Thoracic aorta (tissue), 2 donors: ENCODE results near the gene KLHL13. TPM values are rescaled to one million over a fixed set of nuclear protein-coding genes. Genes with fewer than 3 reads are reported as not detected.

Experiments
- ATAC-seq: fragments of 150-250 bp; one replicate; pipeline ENCODE4 v1.8.0; 2017; ENCODE audit warnings: low read depth; ENCODE audit not compliant: insufficient number of reproducible peaks, low FRiP score
- DNase-seq: peaks from one replicate; pipeline ENCODE4 v3.0.0-alpha.2; 2020; ENCODE audit warnings: low spot score
- H3K27ac ChIP-seq, 2 donors: fragments of 200-600 bp; sonication (generic); 1 replicate in 1 of 2; 2 replicates in 1 of 2; pipeline ENCODE4 v1.5.1; 2016; ENCODE audit warnings: mild to moderate bottlenecking in 2 of 2, moderate library complexity in 2 of 2
- H3K27me3 ChIP-seq: fragments of 200-600 bp; sonication (generic); replicated peaks from 2 replicates; pipeline ENCODE4 v1.6.0; 2016; ENCODE audit warnings: mild to moderate bottlenecking; ENCODE audit not compliant: insufficient read depth
- H3K36me3 ChIP-seq: fragments of 200-600 bp; sonication (generic); one replicate; pipeline ENCODE4 v1.5.1; 2016
- H3K4me1 ChIP-seq, 2 donors: fragments of 200-600 bp; sonication (generic); 1 replicate in 1 of 2; 2 replicates in 1 of 2; pipeline versions ENCODE4 v1.5.1 to v1.6.0; 2016; ENCODE audit warnings: low read depth in 2 of 2, mild to moderate bottlenecking in 1 of 2; ENCODE audit not compliant: control insufficient read depth in 1 of 2
- H3K4me3 ChIP-seq: fragments of 200-600 bp; sonication (generic); 2 replicates; pipeline ENCODE4 v1.5.1; 2016; ENCODE audit warnings: mild to moderate bottlenecking
- H3K9me3 ChIP-seq: fragments of 200-600 bp; sonication (generic); 2 replicates; pipeline ENCODE4 v1.5.1; 2016
- total RNA-seq, 2 donors: library from RNA; depleted of rRNA; stranded (reverse); fragments of >200 nt; gene quantifications; one replicate each; pipeline versions ENCODE4 v1.1.0 to v1.2.3, GENCODE V29; 2016
- TF ChIP-seq, protein P1 (sequence below): fragments of 200-600 bp; sonication (generic); IDR thresholded peaks from one replicate; pipeline ENCODE4 v1.5.1; 2019; ENCODE audit warnings: antibody characterized with exemption

KLHL13 gene
- total RNA-seq, 2 donors from 2014 or later, result 1.4 to 9.7 TPM

GRCh38 chrX:117985241-117985640 lies 131.4 kb downstream of the KLHL13 start:
- DNase-seq (no peak), ATAC-seq (no peak)
- Histone ChIP-seq H3K9me3 (no peaks in the 10 kb centered on the region), H3K27ac (no peak overlapping the region), H3K36me3 (no peaks in the 10 kb centered on the region), H3K4me3 (no peak overlapping the region), H3K4me1 (no peaks in the 10 kb centered on the region), H3K27me3 (no peaks in the 10 kb centered on the region)
- TF ChIP-seq, protein P1, sequence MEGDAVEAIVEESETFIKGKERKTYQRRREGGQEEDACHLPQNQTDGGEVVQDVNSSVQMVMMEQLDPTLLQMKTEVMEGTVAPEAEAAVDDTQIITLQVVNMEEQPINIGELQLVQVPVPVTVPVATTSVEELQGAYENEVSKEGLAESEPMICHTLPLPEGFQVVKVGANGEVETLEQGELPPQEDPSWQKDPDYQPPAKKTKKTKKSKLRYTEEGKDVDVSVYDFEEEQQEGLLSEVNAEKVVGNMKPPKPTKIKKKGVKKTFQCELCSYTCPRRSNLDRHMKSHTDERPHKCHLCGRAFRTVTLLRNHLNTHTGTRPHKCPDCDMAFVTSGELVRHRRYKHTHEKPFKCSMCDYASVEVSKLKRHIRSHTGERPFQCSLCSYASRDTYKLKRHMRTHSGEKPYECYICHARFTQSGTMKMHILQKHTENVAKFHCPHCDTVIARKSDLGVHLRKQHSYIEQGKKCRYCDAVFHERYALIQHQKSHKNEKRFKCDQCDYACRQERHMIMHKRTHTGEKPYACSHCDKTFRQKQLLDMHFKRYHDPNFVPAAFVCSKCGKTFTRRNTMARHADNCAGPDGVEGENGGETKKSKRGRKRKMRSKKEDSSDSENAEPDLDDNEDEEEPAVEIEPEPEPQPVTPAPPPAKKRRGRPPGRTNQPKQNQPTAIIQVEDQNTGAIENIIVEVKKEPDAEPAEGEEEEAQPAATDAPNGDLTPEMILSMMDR, result no peak

DNA sequence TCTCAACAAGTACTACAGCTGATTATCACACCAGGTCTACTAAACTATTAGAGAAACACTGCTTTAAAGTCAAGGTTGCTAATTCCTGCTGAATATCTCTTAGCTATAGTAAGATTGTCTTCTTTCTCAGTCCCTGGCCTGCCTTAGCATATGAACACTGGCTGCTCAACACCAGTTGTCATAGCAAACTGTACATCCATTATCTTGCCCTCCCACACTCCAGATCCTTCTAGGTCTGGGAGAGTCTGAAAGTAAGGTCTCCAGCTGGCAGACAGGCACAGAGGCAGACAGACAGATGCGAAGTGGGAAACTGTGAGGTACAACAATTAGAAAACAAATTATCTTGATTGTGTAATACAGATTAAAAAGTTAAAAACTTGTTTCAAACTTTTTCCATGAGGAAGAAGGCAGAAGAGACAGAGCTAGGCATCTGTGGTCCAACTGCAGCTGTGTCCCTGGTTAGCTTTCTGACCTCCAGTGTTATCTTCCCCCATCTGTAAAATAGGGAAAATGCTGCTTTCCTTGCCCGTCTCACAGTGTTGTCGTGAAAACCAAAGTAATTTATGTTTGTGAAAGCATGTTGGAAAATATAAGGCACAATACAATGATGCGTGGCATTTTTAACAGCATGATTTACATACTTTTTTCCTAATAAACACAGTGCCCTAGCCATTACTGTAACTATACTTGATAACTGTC lies 133.8 kb downstream of the KLHL13 start:
- no peak for ATAC-seq
- Histone ChIP-seq H3K36me3 (no peaks in the 10 kb centered on the region), H3K27ac (no peak overlapping the region), H3K9me3 (no peaks in the 10 kb centered on the region), H3K4me1 (no peaks in the 10 kb centered on the region), H3K4me3 (no peak overlapping the region), H3K27me3 (no peaks in the 10 kb centered on the region)
- DNase-seq, result no peak
- TF ChIP-seq, protein P1, result no peak

- H3K4me1 ChIP-seq, result no peaks in the 10 kb centered on the region
- H3K27me3 ChIP-seq, result no peaks in the 10 kb centered on the region
- DNase-seq (no peak), ATAC-seq (no peak)
- H3K9me3 ChIP-seq, result no peaks in the 10 kb centered on the region
- no peaks in the 10 kb centered on the region for H3K36me3 ChIP-seq
- no peak overlapping the region for H3K4me3 ChIP-seq
- no peak overlapping the region for H3K27ac ChIP-seq
- TF ChIP-seq, protein P1, result no peak
These were observed 138.2 kb downstream of the KLHL13 start for GRCh38 chrX:117978402-117978801.

DNA sequence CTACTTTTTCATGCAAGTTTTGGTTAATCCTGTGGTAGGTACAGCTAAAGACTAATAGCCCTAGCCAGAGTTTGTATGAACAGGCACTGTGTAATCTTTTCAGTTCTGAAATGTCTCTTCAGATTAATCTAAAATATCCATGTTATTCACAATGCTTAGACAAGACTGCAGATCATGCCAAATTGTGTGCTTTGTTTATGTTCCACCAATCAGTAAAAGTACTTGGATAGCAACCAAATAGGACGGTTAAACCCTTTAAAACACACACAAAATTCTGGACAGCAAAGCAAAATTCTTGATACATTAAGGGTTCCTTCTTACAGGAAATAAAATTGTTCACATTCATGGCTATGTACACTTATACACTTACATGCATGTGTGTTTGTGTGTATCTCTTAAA lies 139.1 kb downstream of the KLHL13 start:
- DNase-seq (no peak), ATAC-seq (no peak)
- H3K9me3 ChIP-seq, result no peaks in the 10 kb centered on the region
- no peaks in the 10 kb centered on the region for H3K36me3 ChIP-seq
- H3K4me1 ChIP-seq, result peaks cover 0 to 1% of the 10 kb centered on the region in 2 donors
- no peak overlapping the region for H3K4me3 ChIP-seq
- no peak overlapping the region for H3K27ac ChIP-seq
- H3K27me3 ChIP-seq, result no peaks in the 10 kb centered on the region
- TF ChIP-seq, protein P1, result no peak

DNA sequence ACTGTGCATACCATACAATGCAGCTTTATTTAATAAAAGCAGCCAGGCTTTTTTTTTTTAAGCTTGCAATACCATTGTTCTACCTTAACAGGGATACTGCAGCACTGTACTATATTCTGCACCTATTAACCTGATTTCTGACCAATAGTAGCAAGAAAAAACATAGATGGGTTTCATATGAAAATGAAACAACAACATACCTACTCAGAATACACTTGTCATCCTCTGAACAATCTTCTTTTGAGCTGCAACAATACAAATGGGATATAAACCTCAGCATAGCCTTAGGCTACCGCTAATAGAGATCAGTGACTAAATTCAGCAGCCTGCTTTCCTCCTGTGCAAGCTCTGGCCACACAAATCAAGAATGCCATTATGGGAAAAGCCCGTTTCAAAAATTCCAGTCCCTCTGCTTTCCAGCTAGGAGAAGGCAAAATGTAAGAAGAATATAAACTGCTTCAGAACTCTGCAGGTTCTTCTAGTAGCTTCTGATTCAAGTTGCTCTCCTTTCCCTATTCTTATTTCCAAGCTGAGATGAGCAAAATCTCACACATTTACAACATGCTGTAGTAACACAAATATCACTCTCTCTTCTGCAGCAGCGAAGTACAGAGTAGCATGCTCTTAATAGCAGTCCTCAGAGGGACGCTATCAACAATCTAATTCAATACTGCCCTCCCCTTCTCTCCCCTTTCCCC lies 143.4 kb downstream of the KLHL13 start:
- H3K27ac ChIP-seq, result no peak overlapping the region
- no peak for ATAC-seq

More for the DNA sequence above, 143.4 kb downstream of the KLHL13 start:
- TF ChIP-seq, protein P1, result no peak
- peaks cover 0 to 5% of the 10 kb centered on the region in 2 donors for H3K4me1 ChIP-seq
- H3K27me3 ChIP-seq, result no peaks in the 10 kb centered on the region
- peak overlapping the region; percentile 40 for H3K4me3 ChIP-seq
- H3K9me3 ChIP-seq, result no peaks in the 10 kb centered on the region
- DNase-seq, result no peak
- H3K36me3 ChIP-seq, result no peaks in the 10 kb centered on the region
